ENCODE measurements around the gene CCL28. TPM values are rescaled to one million over a fixed set of nuclear protein-coding genes. Genes with fewer than 3 reads are reported as not detected.

Gene CCL28
- total RNA-seq, 1 experiment from 2014 or later, result 8.5 TPM

DNA sequence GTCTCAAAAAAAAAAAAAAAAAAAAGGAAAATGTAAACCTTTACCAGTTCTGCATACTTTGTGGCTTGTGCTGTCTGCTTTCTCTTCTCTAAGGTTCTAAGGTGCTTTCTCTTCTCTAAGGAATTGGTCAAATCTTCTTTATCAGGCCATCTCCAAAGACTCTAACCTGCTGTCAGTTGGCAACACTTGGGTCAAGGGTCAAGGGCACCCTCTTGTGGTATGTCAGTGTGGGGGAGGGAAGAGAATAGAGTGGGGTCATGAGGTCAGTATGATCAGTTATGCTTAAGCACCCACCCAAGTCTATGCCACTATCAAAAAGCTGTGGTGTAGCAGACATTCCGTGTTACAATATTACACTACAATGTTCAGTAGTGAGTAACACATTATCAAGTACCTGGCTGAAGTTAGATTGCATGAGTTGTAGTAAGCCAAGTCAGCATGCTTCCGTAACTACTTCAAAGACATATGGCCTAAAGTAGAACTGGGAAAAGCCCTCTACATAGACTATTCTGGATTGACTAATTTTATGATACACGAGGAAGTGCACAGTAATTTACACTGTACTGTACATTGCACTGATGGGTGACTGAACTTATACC lies 25.0 kb upstream of the CCL28 start:
- no peak overlapping the region for H2AFZ ChIP-seq (ENCODE audit: low read length)
- H3K9me3 ChIP-seq (ENCODE audit: low read length), result no peaks in the 10 kb centered on the region
- H3K4me2 ChIP-seq (ENCODE audit: low read length), result no peak overlapping the region
- H3K27ac ChIP-seq (ENCODE audit: low read length), result no peak overlapping the region
- no peak overlapping the region for H3K4me3 ChIP-seq (ENCODE audit: low read length)
- H3K9ac ChIP-seq (ENCODE audit: low read length), result no peak overlapping the region
- CTCF ChIA-PET, result interaction anchor here (0.6 kb wide), 1 partner anchor 428 kb away, joined by 6 read pairs; no protein-coding TSS in a partner anchor
- intact Hi-C loops (cut with micrococcal nuclease), result no loop called here
- BruUV-seq (replicated peaks), result no TSS peak
- H3K79me2 ChIP-seq (ENCODE audit: low read length), result no peaks in the 10 kb centered on the region
- no peaks in the 10 kb centered on the region for H4K20me1 ChIP-seq (ENCODE audit: low read length)
- H3K27me3 ChIP-seq (ENCODE audit: low read length), result no peaks in the 10 kb centered on the region
- TF ChIP-seq EZH2phosphoT487 (IDR thresholded peaks at IDR 0.05; ENCODE audit: borderline replicate concordance, low read length) (no peak), EZH2 (IDR thresholded peaks at IDR 0.05; ENCODE audit: low read length, unreplicated experiment) (no peak)
- TF ChIP-seq, protein P1, sequence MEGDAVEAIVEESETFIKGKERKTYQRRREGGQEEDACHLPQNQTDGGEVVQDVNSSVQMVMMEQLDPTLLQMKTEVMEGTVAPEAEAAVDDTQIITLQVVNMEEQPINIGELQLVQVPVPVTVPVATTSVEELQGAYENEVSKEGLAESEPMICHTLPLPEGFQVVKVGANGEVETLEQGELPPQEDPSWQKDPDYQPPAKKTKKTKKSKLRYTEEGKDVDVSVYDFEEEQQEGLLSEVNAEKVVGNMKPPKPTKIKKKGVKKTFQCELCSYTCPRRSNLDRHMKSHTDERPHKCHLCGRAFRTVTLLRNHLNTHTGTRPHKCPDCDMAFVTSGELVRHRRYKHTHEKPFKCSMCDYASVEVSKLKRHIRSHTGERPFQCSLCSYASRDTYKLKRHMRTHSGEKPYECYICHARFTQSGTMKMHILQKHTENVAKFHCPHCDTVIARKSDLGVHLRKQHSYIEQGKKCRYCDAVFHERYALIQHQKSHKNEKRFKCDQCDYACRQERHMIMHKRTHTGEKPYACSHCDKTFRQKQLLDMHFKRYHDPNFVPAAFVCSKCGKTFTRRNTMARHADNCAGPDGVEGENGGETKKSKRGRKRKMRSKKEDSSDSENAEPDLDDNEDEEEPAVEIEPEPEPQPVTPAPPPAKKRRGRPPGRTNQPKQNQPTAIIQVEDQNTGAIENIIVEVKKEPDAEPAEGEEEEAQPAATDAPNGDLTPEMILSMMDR (conservative IDR thresholded peaks at IDR 0.05; ENCODE audit: low read depth, low read length), result no peak
- H3F3A ChIP-seq (ENCODE audit: low read length, unreplicated experiment), result peaks cover under 1% of the 10 kb centered on the region
- DNase-seq (no peak), ATAC-seq (no peak)
- H3K4me1 ChIP-seq (ENCODE audit: insufficient read depth, low read length), result peaks cover 18% of the 10 kb centered on the region
- POLR2A ChIA-PET (ENCODE audit: unreplicated experiment), result no interaction called here
- H3K9me2 ChIP-seq (replicated peaks; ENCODE audit: low read length), result no peaks in the 10 kb centered on the region
- no peaks in the 10 kb centered on the region for H3K36me3 ChIP-seq (ENCODE audit: low read depth, low read length)

GRCh38 chr5:43433382-43433781 lies 21.2 kb upstream of the CCL28 start:
- POLR2A ChIA-PET (ENCODE audit: unreplicated experiment), result no interaction called here
- Histone ChIP-seq H3K27me3 (ENCODE audit: low read length) (no peaks in the 10 kb centered on the region), H3K27ac (ENCODE audit: low read length) (peak overlapping the region; percentile 57), H3K9ac (ENCODE audit: low read length) (no peak overlapping the region), H3K4me1 (ENCODE audit: insufficient read depth, low read length) (peaks cover 24% of the 10 kb centered on the region), H2AFZ (ENCODE audit: low read length) (no peak overlapping the region), H3K79me2 (ENCODE audit: low read length) (no peaks in the 10 kb centered on the region), H3F3A (ENCODE audit: low read length, unreplicated experiment) (peaks cover 4% of the 10 kb centered on the region), H3K9me2 (replicated peaks; ENCODE audit: low read length) (no peaks in the 10 kb centered on the region), H3K4me2 (ENCODE audit: low read length) (peak overlapping the region; percentile 20; the same call in 1 of the 2 replicates), H3K9me3 (ENCODE audit: low read length) (no peaks in the 10 kb centered on the region), H4K20me1 (ENCODE audit: low read length) (no peaks in the 10 kb centered on the region), H3K4me3 (ENCODE audit: low read length) (no peak overlapping the region), H3K36me3 (ENCODE audit: low read depth, low read length) (no peaks in the 10 kb centered on the region)
- no peak for DNase-seq
- ATAC-seq, result no peak
- intact Hi-C loops (cut with micrococcal nuclease), result no loop called here
- TF ChIP-seq EZH2phosphoT487 (IDR thresholded peaks at IDR 0.05; ENCODE audit: borderline replicate concordance, low read length) (no peak), EZH2 (IDR thresholded peaks at IDR 0.05; ENCODE audit: low read length, unreplicated experiment) (no peak)
- TF ChIP-seq, protein P1 (conservative IDR thresholded peaks at IDR 0.05; ENCODE audit: low read depth, low read length), result no peak
- CTCF ChIA-PET, result no interaction called here
- BruUV-seq (replicated peaks), result no TSS peak

All from PC-3 (cell line).